Right atrium auricular region (tissue), 2 donors: Measurements from ENCODE around the gene PRDM16. TPM values are rescaled to one million over a fixed set of nuclear protein-coding genes. Genes with fewer than 3 reads are reported as not detected.

Source experiments
- DNase-seq: peaks from one replicate; pipeline ENCODE4 v3.0.0-alpha.2; 2019; ENCODE audit warnings: low spot score
- H3K27ac ChIP-seq, 2 donors: fragments of 200-600 bp; sonication (generic); 1 replicate in 1 of 2; 2 replicates in 1 of 2; pipeline ENCODE4 v1.5.1; 2016 to 2019
- H3K27me3 ChIP-seq, 2 donors: fragments of 200-600 bp; sonication (generic); one replicate each; pipeline versions ENCODE4 v1.5.1 to v1.6.0; 2017 to 2019
- H3K36me3 ChIP-seq: fragments of 200-600 bp; sonication (generic); one replicate; pipeline ENCODE4 v1.5.1; 2016
- H3K4me1 ChIP-seq, 2 donors: fragments of 200-600 bp; sonication (generic); one replicate each; pipeline versions ENCODE4 v1.5.1 to v1.6.0; 2017 to 2019
- H3K4me3 ChIP-seq, 2 donors: fragments of 200-600 bp; sonication (generic); 1 replicate in 1 of 2; 2 replicates in 1 of 2; pipeline ENCODE4 v1.5.1; 2017 to 2019; ENCODE audit warnings: mild to moderate bottlenecking in 1 of 2, moderate library complexity in 1 of 2
- H3K9me3 ChIP-seq, 2 donors: fragments of 200-600 bp; sonication (generic); one replicate each; pipeline ENCODE4 v1.5.1; 2019
- total RNA-seq, 2 donors: library from RNA; depleted of rRNA; stranded (reverse); fragments of >200 nt; gene quantifications; one replicate each; pipeline ENCODE4 v1.1.0, GENCODE V29; 2016
- TF ChIP-seq, protein P1 (sequence below), 2 donors: fragments of 200-600 bp; sonication (generic); IDR thresholded peaks; one replicate each; pipeline ENCODE4 v1.5.1; 2019; ENCODE audit warnings: antibody characterized with exemption in 2 of 2

Gene PRDM16
- total RNA-seq, 2 donors from 2014 or later = 0.22 to 3.3 TPM

DNA sequence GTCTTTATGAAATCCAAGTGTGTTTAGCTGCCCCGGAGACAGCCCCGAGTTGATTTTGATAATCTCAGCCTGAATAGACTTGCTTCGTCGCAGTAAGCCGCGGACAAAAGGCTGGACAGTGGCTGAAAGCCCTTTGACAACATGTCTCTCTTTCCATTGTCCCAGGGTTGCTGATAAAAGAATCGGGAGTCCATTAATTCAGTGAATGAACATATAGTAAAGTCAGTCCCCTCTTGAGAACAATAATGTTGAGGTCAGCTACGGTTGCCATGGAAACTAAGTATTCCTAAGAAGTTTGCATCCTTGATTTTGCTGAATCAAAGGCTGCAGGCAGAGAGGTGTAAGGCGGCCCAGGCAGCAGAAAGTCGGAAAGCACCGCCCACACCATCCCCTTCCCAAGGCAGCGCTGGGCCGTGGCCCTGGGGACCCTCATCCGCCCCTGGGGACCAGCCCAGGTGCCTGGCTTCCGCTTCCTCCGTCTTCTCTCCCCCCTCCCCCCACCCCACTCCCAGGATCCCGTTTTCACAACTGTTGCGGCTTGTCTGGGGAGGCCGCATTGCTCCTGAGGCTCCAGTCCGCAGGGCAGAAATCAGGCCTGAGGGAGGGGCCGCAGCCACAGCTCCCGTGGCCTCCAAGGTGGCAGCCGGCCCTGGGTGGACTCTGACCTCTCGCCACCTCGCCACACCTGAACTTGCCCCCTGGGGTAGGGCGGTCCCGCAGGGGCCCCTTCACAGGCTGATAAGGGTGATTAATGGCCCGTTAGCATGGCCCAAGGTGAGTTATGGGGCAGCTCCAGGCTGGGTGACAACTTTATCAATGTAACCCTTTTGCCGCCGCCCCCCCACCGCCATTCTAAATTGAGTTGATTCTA lies 180.9 kb downstream of the PRDM16 start:
- no peaks in the 10 kb centered on the region for H3K4me1 ChIP-seq

DNA sequence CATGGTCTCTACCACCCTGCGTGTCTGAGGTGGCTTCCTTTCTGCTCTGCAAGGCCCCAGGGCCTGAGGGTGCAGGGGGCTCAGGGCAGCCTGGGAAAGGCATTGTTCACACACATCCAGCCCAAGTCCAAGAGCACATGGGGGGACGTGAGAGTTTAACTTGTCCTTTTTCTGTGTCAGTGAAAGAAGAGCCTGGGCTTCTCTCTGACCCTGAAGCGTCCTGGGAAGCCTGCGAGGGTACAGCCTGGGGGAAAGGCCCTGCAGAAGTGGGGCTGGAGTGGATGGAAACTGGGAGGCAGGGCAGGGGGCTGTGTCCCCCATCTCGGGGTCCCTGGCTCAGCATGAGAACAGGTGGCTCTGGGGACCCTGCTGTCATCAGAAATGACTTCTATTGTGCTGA lies 181.6 kb downstream of the PRDM16 start:
- Histone ChIP-seq H3K36me3 (no peaks in the 10 kb centered on the region), H3K27ac (no peak overlapping the region), H3K9me3 (no peaks in the 10 kb centered on the region), H3K27me3 (no peaks in the 10 kb centered on the region), H3K4me3 (no peak overlapping the region), H3K4me1 (no peaks in the 10 kb centered on the region)
- TF ChIP-seq, protein P1, sequence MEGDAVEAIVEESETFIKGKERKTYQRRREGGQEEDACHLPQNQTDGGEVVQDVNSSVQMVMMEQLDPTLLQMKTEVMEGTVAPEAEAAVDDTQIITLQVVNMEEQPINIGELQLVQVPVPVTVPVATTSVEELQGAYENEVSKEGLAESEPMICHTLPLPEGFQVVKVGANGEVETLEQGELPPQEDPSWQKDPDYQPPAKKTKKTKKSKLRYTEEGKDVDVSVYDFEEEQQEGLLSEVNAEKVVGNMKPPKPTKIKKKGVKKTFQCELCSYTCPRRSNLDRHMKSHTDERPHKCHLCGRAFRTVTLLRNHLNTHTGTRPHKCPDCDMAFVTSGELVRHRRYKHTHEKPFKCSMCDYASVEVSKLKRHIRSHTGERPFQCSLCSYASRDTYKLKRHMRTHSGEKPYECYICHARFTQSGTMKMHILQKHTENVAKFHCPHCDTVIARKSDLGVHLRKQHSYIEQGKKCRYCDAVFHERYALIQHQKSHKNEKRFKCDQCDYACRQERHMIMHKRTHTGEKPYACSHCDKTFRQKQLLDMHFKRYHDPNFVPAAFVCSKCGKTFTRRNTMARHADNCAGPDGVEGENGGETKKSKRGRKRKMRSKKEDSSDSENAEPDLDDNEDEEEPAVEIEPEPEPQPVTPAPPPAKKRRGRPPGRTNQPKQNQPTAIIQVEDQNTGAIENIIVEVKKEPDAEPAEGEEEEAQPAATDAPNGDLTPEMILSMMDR (IDR thresholded peaks at IDR 0.05) = no peak
- no peak for DNase-seq

More for the DNA sequence above, 180.9 kb downstream of the PRDM16 start:
- Histone ChIP-seq H3K27me3 (no peaks in the 10 kb centered on the region), H3K27ac (no peak overlapping the region), H3K36me3 (no peaks in the 10 kb centered on the region), H3K9me3 (no peaks in the 10 kb centered on the region), H3K4me3 (no peak overlapping the region)
- TF ChIP-seq, protein P1 (IDR thresholded peaks at IDR 0.05) = no peak
- no peak for DNase-seq

DNA sequence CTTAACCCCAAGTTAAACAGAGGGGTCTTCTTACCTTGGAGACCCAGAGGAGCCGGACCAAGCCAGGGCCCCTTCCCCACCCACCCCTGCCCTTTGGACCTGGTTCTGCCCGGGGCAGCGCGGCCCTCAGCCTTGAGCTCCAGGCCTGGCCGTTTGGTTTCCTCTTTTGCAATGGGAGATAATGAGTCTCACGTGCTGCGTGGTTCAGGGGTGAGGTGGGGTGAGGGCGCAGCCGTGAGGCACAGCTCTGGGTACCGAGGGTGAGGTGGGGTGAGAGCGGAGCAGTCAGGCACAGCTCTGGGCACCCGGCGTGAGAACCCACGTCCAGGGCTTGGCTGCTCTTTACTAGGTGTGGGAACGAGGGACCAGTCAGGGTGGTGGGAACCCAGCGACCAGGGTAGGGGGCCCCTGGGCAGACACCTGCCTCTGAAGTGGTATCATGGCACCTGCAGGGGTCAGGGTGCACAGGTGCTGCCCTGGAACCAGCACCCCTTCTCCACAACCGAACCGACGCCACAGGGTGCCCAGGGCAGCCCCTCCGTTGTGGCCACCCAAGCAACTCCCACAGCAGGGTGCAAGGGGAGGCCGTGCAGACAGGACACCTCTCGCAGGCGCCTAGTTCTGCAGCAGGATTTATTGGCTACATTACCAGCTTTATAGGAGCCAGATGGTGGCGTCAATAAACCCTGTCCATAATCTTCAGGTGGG lies 182.2 kb downstream of the PRDM16 start:
- H3K4me3 ChIP-seq = no peak overlapping the region
- no peaks in the 10 kb centered on the region for H3K4me1 ChIP-seq
- TF ChIP-seq, protein P1 (IDR thresholded peaks at IDR 0.05) = no peak
- no peaks in the 10 kb centered on the region for H3K9me3 ChIP-seq
- DNase-seq = no peak
- H3K27ac ChIP-seq = no peak overlapping the region
- no peaks in the 10 kb centered on the region for H3K36me3 ChIP-seq
- H3K27me3 ChIP-seq = no peaks in the 10 kb centered on the region

DNA sequence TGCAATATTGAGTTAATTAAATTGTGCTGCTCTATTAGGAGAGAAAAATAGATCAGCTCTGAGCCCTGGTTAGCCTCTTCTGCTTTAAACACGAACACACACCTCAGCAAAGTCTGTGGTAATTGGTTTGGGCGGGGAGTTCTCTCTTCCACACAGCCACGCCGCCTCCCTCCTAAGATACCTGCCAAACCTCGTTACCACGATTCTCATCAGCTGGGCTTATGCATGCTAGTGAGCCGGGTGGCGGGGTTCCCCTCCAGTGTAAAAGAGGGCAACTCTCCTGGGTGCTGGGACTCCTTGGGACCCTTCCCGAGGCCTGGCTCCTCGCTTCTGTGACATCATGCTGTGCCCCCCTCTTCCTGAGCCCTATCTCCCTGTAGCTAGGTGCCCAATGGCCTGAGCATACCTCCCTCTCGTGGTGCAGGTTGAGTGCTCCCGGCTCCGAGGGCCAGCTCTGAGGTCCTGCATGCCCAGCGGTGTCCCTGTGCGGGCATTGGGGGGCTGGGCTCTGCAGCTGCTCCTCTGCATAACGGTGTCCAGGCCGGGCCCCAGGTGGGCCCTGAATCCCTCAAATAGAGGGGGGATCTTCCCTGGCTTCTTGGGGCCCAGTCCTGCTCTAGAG lies 182.9 kb downstream of the PRDM16 start:
- Histone ChIP-seq H3K4me3 (no peak overlapping the region), H3K4me1 (no peaks in the 10 kb centered on the region), H3K36me3 (no peaks in the 10 kb centered on the region), H3K27me3 (no peaks in the 10 kb centered on the region), H3K9me3 (no peaks in the 10 kb centered on the region), H3K27ac (no peak overlapping the region)
- DNase-seq = no peak
- TF ChIP-seq, protein P1 (IDR thresholded peaks at IDR 0.05) = no peak

DNA sequence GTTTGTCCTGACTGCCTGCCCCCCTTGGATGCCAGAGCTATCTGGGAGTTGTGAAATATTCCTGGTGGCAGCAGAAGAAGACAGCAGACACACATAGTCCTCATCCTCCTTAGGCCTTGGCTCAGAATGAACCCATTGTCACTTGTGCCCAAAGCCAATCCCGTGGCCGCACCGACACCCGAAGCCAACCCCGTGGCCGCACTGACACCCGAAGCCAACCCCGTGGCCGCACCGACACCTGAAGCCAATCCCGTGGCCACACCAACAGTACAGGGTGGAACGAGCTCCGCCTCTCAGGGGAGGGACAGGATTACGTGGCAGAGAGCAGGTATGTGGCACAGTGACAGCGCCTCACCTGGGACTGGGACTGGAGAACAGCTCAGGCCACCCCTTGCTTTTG lies 186.7 kb downstream of the PRDM16 start:
- Histone ChIP-seq H3K4me3 (no peak overlapping the region), H3K27me3 (no peaks in the 10 kb centered on the region), H3K27ac (no peak overlapping the region), H3K9me3 (no peaks in the 10 kb centered on the region), H3K36me3 (no peaks in the 10 kb centered on the region), H3K4me1 (no peaks in the 10 kb centered on the region)
- no peak for DNase-seq
- TF ChIP-seq, protein P1 (IDR thresholded peaks at IDR 0.05) = no peak
